ENCODE results near the gene PPM1E.
A peak's percentile ranks its signal among the peaks of the same experiment; 100 is the strongest.
"Not testable (repeated sequence)": the region's sequence is repeated elsewhere in the genome, so short reads cannot be mapped to it uniquely, and the experiment has no call there.

PPM1E gene

DNA sequence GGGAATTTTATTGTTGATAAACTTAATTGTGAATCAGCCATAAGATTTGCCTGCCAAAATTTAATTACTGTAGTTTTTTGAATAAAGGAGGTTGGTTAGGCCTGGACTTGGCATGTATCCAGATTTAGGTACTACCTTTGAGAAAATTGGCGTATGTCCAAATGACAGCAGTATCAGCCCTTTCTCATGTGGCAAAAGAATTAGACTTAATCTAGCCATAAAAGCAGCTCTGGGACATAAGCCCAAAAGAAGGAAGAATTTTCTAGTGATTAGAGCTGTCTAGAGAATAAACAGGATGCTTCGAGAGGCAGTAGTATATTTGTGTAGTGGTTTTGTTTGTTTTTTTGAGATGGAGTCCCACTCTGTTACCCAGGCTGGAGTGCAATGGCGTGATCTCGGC lies 27.7 kb downstream of the PPM1E start:
- no peak for DNase-seq

- DNase-seq, result no peak
These were observed 29.4 kb downstream of the PPM1E start for GRCh38 chr17:58785097-58785496.

DNA sequence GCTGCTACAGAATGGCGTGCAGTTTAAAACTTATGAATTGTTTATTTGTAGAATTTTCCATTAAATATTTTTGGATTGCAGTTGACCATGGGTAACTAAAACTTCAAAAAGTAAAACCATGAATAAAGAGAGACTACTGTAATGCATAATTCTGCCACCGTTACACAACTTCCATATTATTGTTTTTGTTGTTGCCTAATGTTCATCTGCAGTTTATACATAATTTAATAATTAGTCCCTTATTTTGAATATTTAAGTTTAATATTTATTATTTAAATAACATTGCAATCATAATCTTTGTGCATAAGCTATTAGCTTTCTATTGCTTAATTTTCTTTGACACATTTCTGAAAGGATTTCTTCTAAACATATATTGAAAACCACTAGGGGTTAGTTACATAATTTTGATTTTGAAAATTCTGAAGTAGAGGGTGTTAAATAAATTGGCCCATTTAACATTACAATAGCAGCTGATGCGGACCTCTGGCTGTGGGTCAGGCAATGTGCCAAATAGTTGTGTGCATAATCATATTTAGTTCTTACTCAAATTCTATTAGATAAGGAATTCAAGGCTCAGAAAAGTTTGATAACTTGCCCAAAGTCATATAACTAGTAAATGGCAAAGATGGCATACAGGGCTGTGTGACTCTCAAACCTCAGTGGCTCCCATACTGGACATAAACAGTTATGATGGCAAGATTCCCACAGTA lies 31.1 kb downstream of the PPM1E start:
- DNase-seq, result no peak

GRCh38 chr17:58788199-58788598 lies 32.5 kb downstream of the PPM1E start:
- DNase-seq, result no peak

DNA sequence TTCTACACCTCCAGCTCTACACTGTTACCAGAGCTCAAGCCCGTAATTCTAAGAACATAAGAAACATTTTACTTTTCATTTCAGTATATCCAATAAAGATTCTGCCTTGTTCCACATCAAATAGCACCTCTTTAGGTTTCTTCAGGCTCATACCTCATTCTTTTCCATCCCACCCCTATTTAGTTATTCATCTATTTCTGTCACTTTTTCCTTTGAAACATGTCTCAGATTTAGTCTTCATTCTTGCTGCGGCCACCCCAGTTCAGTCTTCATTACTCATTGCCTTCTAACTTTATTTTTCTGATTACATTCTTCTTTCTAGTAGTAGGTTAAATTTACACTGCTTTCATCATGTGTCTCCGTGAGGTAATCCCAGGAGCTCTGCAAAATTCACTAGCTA lies 33.5 kb downstream of the PPM1E start:
- DNase-seq, result no peak

DNA sequence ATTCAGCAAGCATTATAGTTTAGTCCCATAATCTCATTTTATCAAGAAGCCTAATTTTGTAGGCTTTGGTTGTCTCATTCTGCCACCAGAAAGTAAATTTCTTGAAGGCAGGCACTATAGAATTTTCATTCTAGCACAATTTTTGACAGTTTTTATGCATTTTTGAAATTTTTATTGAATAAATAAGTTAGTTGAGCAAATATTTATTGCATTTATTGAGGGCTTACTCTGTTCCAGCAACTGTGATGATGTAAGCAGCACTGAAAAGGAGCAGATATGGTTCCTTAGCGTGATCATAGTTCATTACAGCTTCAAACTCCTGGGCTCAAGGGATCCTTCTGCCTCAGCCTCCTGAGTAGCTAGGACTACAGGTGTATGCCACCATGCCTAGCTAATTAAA lies 34.2 kb downstream of the PPM1E start:
- no peak for DNase-seq

GRCh38 chr17:58794508-58794907 lies 38.9 kb downstream of the PPM1E start:
- not testable (repeated sequence) for DNase-seq

DNA sequence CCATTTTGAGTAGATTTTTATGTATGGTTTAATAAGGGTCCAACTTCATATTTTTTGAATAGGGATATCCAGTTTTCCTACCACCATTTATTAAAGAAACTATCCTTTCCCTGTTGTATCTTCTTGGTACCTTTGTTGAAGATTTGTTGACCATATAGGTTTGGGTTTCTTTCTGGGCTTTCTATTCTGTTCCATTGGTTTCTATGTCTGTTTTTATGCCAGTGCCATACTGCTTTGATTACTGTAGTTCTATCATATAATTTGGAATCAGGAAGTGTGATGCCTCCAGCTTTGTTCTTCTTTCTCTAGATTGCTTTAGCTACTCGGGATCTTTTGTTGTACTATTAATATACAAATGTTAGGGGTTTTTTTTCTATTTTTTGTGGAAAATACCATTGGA lies 46.5 kb downstream of the PPM1E start:
- DNase-seq, result no peak

- no peak for DNase-seq
These were observed 50.4 kb downstream of the PPM1E start for GRCh38 chr17:58806046-58806445.

DNA sequence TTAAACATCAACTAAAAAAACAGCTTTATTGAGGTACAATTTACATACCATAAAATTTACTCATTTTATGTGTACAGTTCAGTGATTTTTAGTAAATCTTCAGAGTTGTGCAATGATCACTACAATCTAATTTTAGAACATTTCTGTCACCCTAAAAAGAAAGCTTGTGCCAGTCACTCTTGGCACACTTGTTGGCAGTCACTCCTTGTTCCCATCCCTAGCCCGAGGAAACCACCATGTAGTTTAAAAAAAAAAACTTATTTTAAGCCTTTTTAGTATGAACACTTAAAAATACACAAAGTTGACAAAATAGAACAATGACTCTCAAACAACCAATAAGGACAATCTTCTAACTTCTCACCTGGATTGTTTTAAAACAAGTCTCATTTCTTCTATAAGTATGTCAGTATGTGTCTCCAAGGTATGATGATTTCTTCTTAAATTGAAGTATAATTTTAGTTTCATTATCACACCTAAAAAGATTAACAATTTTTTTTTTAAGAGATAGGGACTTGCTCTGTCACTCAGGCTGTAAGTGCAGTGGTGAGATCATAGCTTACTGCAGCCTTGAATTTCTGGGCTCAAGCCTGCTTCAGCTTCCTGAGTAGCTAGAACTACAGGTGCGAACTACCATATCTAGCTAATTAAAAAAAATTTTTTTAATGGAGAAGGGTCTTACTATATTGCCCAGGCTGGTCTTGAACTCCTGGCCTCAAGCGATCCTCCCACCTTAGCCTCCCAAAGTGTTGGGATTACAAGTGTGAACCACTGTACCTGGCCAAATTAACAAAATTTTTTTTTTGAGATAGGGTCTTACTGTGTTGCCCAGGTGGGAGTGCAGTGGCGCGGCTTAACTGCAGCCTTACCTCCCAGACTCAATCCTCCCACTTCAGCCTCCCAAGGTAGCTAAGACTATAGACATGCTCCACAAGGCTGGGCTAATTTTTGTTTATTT lies 53.2 kb downstream of the PPM1E start:
- DNase-seq, result no peak

- no peak for DNase-seq
These were observed 53.9 kb downstream of the PPM1E start for GRCh38 chr17:58809564-58809936.

- no peak for DNase-seq
These were observed 55.6 kb downstream of the PPM1E start for GRCh38 chr17:58811290-58811689.

DNA sequence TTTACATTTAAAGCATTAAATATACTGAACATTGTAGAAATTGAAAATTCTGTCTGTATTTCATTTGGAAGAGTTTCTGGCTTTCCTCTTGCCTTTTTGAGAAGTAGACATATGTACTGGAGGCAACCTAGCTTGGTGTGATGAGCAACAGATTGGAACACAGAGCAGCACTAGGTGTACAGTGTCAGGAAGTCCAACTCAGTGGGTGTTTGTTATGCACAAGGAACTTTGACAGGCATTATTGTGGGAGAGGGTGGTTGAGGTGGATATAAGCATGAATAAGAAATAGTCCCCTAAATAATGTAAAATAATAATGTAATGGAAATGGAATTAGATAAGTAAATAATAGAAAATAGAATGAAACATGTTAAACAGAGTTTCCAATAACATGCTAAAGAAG lies 58.1 kb downstream of the PPM1E start:
- DNase-seq, result peak in 1 of 2 donors; percentile 41

DNA sequence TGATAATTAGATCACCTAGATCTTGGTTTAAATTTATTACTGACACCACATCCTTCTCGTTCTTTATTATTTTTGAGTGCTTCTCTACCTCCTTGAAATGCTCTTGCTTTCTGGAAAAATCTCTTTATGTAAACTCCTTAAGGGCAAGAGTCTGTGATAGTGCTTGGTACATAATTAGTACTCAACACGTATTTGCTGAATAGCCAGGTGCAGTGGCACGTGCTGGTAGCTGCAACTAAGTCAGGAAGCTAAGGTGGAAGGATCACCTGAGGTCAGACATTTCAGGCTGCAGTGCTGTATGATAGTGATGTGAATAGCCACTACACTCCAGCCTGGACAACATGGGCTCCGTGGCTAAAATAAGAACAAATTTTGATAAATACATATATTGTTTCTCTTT lies 63.0 kb downstream of the PPM1E start:
- DNase-seq, result no peak

- peak in 1 of 2 donors; percentile 10 for DNase-seq
These were observed 66.7 kb downstream of the PPM1E start for GRCh38 chr17:58822148-58823050.

DNA sequence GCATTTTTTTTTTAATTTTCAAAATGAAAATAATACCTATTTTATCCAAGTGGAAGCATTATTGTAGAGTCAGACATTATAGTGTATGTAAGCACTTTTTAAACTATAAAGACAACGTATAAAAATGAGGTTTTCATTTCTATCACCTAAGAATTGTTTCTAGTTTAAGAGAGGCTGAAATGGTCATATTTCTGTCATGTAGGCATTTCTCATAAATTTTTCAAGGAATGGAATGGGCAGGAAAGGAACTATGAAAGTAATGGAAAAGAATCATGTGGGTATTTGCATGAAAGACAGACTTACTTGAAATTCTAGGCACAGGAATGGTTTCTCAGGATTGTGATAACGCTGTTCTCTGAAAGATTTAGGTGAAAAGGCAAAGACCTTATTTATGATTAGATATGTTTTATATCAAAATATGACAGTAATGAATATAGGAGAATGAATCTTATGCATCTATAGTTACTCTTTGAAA lies 67.4 kb downstream of the PPM1E start:
- DNase-seq, result no peak

DNA sequence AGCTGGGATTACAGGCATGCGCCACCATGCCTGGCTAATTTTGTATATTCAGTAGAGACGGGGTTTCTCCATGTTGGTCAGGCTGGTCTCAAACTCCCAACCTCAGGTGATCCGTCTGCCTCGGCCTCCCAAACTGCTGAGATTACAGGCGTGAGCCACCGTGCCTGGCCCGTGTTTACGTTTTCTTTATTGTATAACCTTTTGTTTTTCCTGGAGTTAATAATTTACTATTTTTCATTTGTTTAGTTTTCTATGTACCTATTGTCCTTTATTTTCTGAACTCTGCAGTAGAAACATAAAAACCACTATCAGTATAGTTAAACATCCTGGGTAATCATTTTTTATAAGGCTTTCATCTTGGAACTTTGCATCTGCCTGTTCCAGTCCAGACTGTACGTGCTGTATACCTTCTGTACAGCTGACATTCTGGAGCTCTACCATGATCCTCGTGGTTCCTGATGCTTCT lies 73.6 kb downstream of the PPM1E start:
- DNase-seq, result no peak

GRCh38 chr17:58831780-58832179 lies 76.1 kb downstream of the PPM1E start:
- no peak for DNase-seq

DNA sequence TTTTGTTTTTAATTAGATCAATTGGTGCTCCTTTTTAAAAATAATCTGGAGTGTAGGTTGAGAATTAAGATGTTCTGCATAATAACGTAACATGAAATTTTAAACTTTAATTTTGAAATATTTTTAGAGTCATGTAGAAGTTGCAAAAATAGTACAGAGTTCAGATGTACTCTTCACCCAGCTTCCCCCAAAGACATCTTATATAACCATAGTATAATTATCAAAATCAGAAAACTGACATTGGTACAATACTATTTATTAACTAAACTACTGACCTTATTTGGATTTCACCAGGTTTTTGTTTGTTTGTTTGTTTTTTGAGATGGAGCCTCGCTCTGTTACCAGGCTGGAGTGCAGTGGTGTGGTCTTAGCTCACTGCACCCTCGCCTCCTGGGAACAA lies 76.9 kb downstream of the PPM1E start:
- DNase-seq, result no peak

- no peak for DNase-seq
These were observed 82.0 kb downstream of the PPM1E start for GRCh38 chr17:58837699-58838098.

DNA sequence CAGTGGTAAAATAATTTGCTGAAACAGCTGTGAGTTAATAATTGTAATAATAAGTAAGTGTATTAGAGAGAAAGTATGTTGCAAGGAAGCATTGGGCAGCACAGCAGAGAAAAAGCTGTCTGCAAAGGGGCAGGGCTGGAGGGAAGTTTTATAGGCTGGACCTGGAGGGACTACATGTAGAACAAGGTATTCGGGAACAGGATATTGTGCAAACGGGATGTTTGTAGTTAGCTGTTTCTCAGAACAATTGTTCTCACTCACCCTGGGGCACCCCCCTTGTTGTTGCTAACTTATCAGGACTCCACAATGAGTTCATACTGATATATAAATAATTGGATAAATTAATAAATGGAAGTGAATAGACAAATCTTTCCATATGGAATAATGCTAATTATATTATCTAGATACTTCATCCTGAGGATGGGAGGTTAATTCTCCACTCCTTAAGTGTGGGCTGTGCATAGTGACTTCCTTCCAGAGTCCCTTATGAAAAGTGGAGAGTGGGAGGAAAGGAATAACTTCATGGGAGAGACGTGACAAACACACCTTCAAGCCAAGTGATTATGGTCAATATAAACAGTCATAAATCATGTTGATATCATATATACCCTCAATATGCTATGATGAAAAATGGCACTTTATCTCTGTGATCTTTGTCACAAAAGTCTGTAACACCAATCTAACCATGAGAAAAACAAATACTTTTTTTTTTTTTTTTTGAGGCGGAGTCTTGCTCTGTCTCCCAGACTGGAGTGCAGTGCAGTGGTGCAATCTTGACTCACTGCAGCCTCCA lies 85.4 kb downstream of the PPM1E start:
- DNase-seq, result no peak

GRCh38 chr17:58846413-58846812 lies 90.8 kb downstream of the PPM1E start:
- DNase-seq, result not testable (repeated sequence)

Measured in hippocampal formation (tissue), 2 donors.